ENCODE data around the gene PIPOX.

DNA sequence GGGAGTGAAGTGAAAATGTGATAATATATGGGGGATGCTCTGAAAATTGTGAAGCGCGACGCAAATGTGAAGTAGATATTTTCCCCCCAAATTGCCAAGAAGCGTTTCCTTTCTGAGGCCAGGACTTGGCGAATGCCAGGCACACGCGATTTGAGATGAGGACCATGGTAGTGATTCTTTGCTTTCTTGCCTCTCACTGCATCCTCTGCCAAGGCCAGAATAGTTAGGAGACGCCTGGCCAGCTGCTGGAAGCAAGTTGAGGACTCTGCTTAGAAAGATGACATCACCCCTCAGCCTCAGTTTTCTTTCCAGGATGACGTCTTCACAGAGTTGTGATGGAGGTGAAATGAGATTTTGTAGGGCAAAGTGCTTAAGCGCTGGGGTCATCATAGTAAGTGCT is 25.9 kb downstream of the PIPOX start:
- TF ChIP-seq, protein P1, sequence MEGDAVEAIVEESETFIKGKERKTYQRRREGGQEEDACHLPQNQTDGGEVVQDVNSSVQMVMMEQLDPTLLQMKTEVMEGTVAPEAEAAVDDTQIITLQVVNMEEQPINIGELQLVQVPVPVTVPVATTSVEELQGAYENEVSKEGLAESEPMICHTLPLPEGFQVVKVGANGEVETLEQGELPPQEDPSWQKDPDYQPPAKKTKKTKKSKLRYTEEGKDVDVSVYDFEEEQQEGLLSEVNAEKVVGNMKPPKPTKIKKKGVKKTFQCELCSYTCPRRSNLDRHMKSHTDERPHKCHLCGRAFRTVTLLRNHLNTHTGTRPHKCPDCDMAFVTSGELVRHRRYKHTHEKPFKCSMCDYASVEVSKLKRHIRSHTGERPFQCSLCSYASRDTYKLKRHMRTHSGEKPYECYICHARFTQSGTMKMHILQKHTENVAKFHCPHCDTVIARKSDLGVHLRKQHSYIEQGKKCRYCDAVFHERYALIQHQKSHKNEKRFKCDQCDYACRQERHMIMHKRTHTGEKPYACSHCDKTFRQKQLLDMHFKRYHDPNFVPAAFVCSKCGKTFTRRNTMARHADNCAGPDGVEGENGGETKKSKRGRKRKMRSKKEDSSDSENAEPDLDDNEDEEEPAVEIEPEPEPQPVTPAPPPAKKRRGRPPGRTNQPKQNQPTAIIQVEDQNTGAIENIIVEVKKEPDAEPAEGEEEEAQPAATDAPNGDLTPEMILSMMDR (IDR thresholded peaks at IDR 0.05): no peak
- TF ChIP-seq POLR2A (IDR thresholded peaks at IDR 0.05) (no peak), POLR2AphosphoS5 (IDR thresholded peaks at IDR 0.05) (no peak)
